GM19452 (cell line): Measurements from ENCODE around the gene SLC25A42.
"Not testable (repeated sequence)": the region's sequence is repeated elsewhere in the genome, so short reads cannot be mapped to it uniquely, and the experiment has no call there.

ENCODE experiments used
- ATAC-seq: cut with Tn5 transposase; IDR thresholded peaks from one replicate; pipeline ENCODE4 v1.9.1; 2021; ENCODE audit not compliant: unreplicated experiment

SLC25A42 gene

GRCh38 chr19:19068659-19069654 lies 5.2 kb downstream of the SLC25A42 start:
- no peak for ATAC-seq

GRCh38 chr19:19071897-19072296 lies 8.1 kb downstream of the SLC25A42 start:
- ATAC-seq, result no peak

- ATAC-seq, result no peak
Measured at GRCh38 chr19:19074196-19074882, 10.5 kb downstream of the SLC25A42 start.

- ATAC-seq, result no peak
Measured at GRCh38 chr19:19075126-19075525, 11.3 kb downstream of the SLC25A42 start.

GRCh38 chr19:19076476-19076875 lies 12.7 kb downstream of the SLC25A42 start:
- no peak for ATAC-seq

GRCh38 chr19:19077103-19077502 lies 13.3 kb downstream of the SLC25A42 start:
- ATAC-seq, result no peak

GRCh38 chr19:19078801-19079200 lies 15.0 kb downstream of the SLC25A42 start:
- no peak for ATAC-seq

- no peak for ATAC-seq
Measured at GRCh38 chr19:19079571-19079970, 15.8 kb downstream of the SLC25A42 start.

GRCh38 chr19:19081642-19082151 lies 17.9 kb downstream of the SLC25A42 start:
- ATAC-seq, result no peak

- ATAC-seq, result no peak
Measured at GRCh38 chr19:19083413-19084178, 19.8 kb downstream of the SLC25A42 start.

GRCh38 chr19:19087676-19088075 lies 23.9 kb downstream of the SLC25A42 start:
- no peak for ATAC-seq

GRCh38 chr19:19094513-19094912 lies 30.7 kb downstream of the SLC25A42 start:
- no peak for ATAC-seq

GRCh38 chr19:19095691-19096090 lies 31.9 kb downstream of the SLC25A42 start:
- no peak for ATAC-seq

GRCh38 chr19:19096641-19097627 lies 33.1 kb downstream of the SLC25A42 start:
- ATAC-seq, result no peak

- ATAC-seq, result no peak
Measured at GRCh38 chr19:19098084-19098702, 34.4 kb downstream of the SLC25A42 start.

- no peak for ATAC-seq
Measured at GRCh38 chr19:19098703-19099632, 35.2 kb downstream of the SLC25A42 start.

GRCh38 chr19:19101540-19101939 lies 37.7 kb downstream of the SLC25A42 start:
- ATAC-seq, result no peak

- not testable (repeated sequence) for ATAC-seq
Measured at GRCh38 chr19:19102566-19102965, 38.8 kb downstream of the SLC25A42 start.
